ENCODE measurements around the gene ZFR2.

DNA sequence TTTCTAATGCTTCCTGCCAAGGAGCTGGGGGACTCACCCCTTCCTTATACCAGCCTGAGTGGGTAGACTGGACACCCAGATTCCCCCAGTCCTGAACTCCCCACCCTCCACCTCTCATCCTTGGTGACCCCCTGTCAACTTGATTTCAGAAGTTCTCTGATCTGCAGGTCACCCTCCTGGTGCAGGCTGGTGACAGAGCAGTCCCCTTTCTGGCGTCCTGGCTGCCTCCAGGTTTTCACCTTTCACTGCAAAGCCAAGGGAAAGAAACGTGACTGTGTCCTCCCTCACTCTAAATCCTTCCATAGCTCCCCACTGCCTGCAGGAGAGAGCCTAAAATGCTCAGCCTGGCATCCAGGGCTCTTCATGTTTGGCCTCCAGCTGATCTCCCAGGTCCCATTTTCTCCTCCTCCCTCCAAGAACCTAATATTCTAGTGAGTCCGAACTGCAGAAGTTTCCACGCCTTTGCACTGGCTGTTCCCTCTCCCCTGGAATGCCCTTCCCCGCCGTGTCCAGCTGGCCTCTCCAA lies 78.6 kb downstream of the ZFR2 start:
- TF ChIP-seq CTCF (IDR thresholded peaks at IDR 0.05) = no peak
- no peak for TF ChIP-seq POLR2A (IDR thresholded peaks at IDR 0.05)
